Measurements from ENCODE around the gene XNDC1N. TPM values are rescaled to one million over a fixed set of nuclear protein-coding genes. Genes with fewer than 3 reads are reported as not detected.
A peak's percentile ranks its signal among the peaks of the same experiment; 100 is the strongest.

XNDC1N gene, protein sequence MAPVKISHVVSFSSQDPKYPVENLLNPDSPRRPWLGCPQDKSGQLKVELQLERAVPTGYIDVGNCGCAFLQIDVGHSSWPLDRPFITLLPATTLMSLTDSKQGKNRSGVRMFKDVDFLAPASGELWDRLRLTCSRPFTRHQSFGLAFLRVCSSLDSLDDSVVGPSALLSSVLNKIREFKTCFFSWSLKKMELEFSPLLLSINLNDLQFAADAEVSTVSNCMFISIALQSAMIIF
- total RNA-seq (2011; cell fraction: chromatin; rRNA removed; ENCODE audit: low replicate concordance): 66.4 and 79.0 TPM in 2 replicates
- 40.9 and 41.0 TPM in 2 replicates for total RNA-seq (2011; cell fraction: nucleolus; rRNA removed)
- 48.5 and 50.4 TPM in 2 replicates for total RNA-seq (2011; cell fraction: nucleoplasm; rRNA removed)
- 6.8 and 8.2 TPM in 2 replicates for total RNA-seq (2014; rRNA removed)
- 9.8 and 11.0 TPM in 2 replicates for total RNA-seq (2014; rRNA removed; fragmentation: Illumina TruSeq; extraction: Trizol)
- total RNA-seq (2015; rRNA removed; fragmentation: Illumina TruSeq; extraction: Trizol): 7.7 and 11.4 TPM in 2 replicates
- total RNA-seq (2021): 7.8 and 9.5 TPM in 2 replicates
- polyA plus RNA-seq (2011; rRNA removed): 9.7 and 10.2 TPM in 2 replicates
- 5.2 and 8.8 TPM in 2 replicates for polyA plus RNA-seq (2011; cell fraction: cytosol; rRNA removed)
- polyA plus RNA-seq (2011; cell fraction: nucleus; rRNA removed): 22.9 and 23.3 TPM in 2 replicates
- polyA plus RNA-seq (2012): 5.6 and 6.2 TPM in 2 replicates
- 6.4 and 6.8 TPM in 2 replicates for polyA plus RNA-seq (2014; fragmentation: Illumina TruSeq; extraction: Trizol)
- polyA plus RNA-seq (2014; fragmentation: Nextera tagmentation; extraction: Ambion mirVana): 10 to 100 TPM in 1 of 2 experiments, 1 to 10 TPM in 1; 9.7 to 11.3 TPM
- 11.1 and 11.5 TPM in 2 replicates for polyA plus RNA-seq (2014; rRNA removed)
- polyA minus RNA-seq (2011; rRNA and poly(A)+ RNA removed): 20.9 and 21.6 TPM in 2 replicates
- 2.3 and 6.0 TPM in 2 replicates for polyA minus RNA-seq (2011; cell fraction: cytosol; rRNA and poly(A)+ RNA removed)
- 41.5 and 55.6 TPM in 2 replicates for polyA minus RNA-seq (2011; cell fraction: nucleus; rRNA and poly(A)+ RNA removed)
- percentile 59 among the genes with signal in this experiment for Bru-seq, nascent RNA
- percentile 59 among the genes with signal in this experiment for BruChase-seq, experiment 1, labeled RNA remaining after a 2-hour chase
- percentile 60 among the genes with signal in this experiment for BruChase-seq, experiment 2, labeled RNA remaining after a 6-hour chase
- long read RNA-seq, experiment 1, partial matches to known transcripts: 0 of 16 reads
- long read RNA-seq, experiment 1, other reads (novel, unspliced or antisense): 14 of 16 reads
- long read RNA-seq, experiment 2: 0 reads
- long read RNA-seq, experiment 3, partial matches to known transcripts: 0 of 4 reads
- long read RNA-seq, experiment 3, other reads (novel, unspliced or antisense): 4 of 4 reads

DNA sequence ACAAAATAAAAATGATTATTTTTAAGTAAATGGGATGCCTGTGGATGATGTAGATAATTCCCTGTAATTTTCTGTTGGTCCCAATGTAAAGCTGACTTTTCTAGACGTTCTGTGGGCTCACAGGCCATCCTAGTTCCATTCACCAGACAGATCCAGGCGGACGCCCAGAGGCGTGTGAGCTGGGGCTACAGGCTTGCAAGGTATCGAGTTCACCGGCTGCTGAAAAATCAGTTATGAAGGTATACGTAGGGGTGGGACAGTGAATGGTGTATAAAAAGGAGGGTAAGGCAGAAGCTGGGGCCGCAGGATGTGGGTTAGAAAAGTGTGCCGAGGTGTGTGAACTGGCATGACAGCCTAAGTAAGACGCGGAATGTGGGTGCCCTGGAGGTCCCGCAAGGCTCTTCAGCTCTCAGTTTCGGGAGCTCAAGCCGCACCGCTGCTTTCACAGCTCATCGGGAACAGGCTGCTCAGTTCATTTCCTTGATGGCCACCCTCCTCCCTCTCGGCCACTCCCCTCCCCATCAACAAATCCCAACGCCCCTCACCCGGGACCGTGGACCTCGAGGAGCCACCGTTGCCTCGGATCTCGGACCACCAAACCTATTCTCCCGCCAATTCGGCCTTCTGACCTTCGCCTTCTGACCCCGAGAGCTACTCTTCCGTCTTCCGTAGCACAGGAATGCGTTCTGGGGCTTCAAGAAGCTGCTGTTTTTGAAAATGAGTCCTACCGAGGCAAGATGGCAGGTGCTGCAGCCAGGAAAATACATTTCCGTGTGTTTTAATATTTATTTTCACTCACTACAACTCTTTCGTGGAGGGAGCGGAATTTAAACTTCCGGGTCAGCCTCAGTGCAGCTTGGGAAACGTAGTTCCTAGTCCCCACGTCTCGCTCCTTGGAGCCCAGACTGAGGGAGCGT is at the start of gene XNDC1N:
TSS of gene XNDC1N (minus strand) at position 775 of the 917 bp plus-strand sequence. CDS start 5,241 bp downstream, outside the sequence.
- POLR2A ChIA-PET: interaction anchor here (0.6 to 6.9 kb wide), 13 partner anchors 8 to 316 kb away, joined by 3 to 55 read pairs (median 3); partner anchors contain the start of gene ANAPC15
- under 1% methylated on average over 40 of the region's 40 CpGs for WGBS (ENCODE audit: insufficient coverage, low coverage, missing lambda C conversion rate)
- FAIRE-seq: peak; percentile 94
- Histone ChIP-seq H3K36me3 (ENCODE audit: control insufficient read depth, insufficient read depth, low read length) (peaks cover 19% of the 10 kb centered on the region; the same call in 2 of the 3 replicates), H3K27me3 (ENCODE audit: control insufficient read depth in 2 of 2, insufficient read depth in 2 of 2, low read length in 2 of 2) (no peaks in the 10 kb centered on the region), H3K4me2 (ENCODE audit: insufficient read depth, low read length) (peak within 1 kb of the TSS; percentile 82), H4K20me1 (replicated peaks; ENCODE audit: control insufficient read depth, insufficient read depth, low read length) (0 out of 2 replicates have a peak, but pooled peaks cover 9% of the 10 kb centered on the region), H3K9ac (ENCODE audit: insufficient read depth in 1 of 2, low read depth in 2 of 2, low read length in 2 of 2) (peak within 1 kb of the TSS; percentile 97), H3K79me2 (ENCODE audit: control insufficient read depth, insufficient read depth, low read length) (peaks cover 61% of the 10 kb centered on the region), H3K9me3 (replicated peaks; ENCODE audit: control insufficient read depth, insufficient read depth, low read depth, low read length) (no peaks in the 10 kb centered on the region), H3K4me3 (peak within 1 kb of the TSS; percentile 53), H3K27ac (ENCODE audit: extremely low read depth, low read depth, low read length) (peak within 1 kb of the TSS; percentile 99), H3K9me1 (ENCODE audit: control insufficient read depth, insufficient read depth, low read length) (no peaks in the 10 kb centered on the region), H3K4me1 (replicated peaks in 1 of 2; ENCODE audit: control insufficient read depth in 2 of 2, insufficient read depth in 2 of 2, low read length in 2 of 2) (peaks cover 6 to 10% of the 10 kb centered on the region in 2 experiments; a peak in 2 of 5 replicates), H2AFZ (ENCODE audit: low read depth, low read length) (peak within 1 kb of the TSS; percentile 99)
- intact Hi-C loops (cut with micrococcal nuclease): no loop called here
- in situ Hi-C loops (cut with MboI): no loop called here
- peak; percentile 89 for ATAC-seq
- peak; percentile 80 to 90 (median 82) for DNase-seq (ENCODE audit: extremely low read depth in 1 of 4, low spot score in 3 of 4)
- BruUV-seq (replicated peaks): TSS peak; percentile 85
- CTCF ChIA-PET (ENCODE audit: low intra/inter-chr PET ratio): no interaction called here
- TF ChIP-seq KDM4B (IDR thresholded peaks at IDR 0.05; ENCODE audit: borderline replicate concordance in 2 of 2, low read depth in 1 of 2) (peak in 1 of 2 experiments; percentile 88; a peak in 2 of 4 replicates), EHMT2 (IDR thresholded peaks at IDR 0.05) (0 out of 2 replicates have a peak, but pooled peaks have one; percentile 13), BACH1 (tag; IDR thresholded peaks at IDR 0.05) (no peak), BDP1 (IDR thresholded peaks at IDR 0.05; ENCODE audit: insufficient read depth, insufficient read length) (no peak), NR4A1 (CRISPR knock-in tag; IDR thresholded peaks at IDR 0.05) (no peak), NR4A1 (tag; IDR thresholded peaks at IDR 0.05) (0 out of 2 replicates have a peak, but pooled peaks have one; percentile 56), MTA3 (IDR thresholded peaks at IDR 0.05; ENCODE audit: borderline replicate concordance) (0 out of 2 replicates have a peak, but pooled peaks have one; percentile 25), RBBP5 (IDR thresholded peaks at IDR 0.05; ENCODE audit: borderline replicate concordance, insufficient read depth, low read length, poor library complexity, severe bottlenecking) (peak; percentile 86), KLF6 (CRISPR knock-in tag; IDR thresholded peaks at IDR 0.05; ENCODE audit: borderline replicate concordance) (no peak), TAF7 (tag; IDR thresholded peaks at IDR 0.05) (peak; percentile 64), SNIP1 (IDR thresholded peaks at IDR 0.05; ENCODE audit: low read depth) (no peak), RAD51 (IDR thresholded peaks at IDR 0.05; ENCODE audit: borderline replicate concordance, low read depth) (no peak)
- TF ChIP-seq, protein P1, sequence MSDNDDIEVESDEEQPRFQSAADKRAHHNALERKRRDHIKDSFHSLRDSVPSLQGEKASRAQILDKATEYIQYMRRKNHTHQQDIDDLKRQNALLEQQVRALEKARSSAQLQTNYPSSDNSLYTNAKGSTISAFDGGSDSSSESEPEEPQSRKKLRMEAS (CRISPR knock-in tag; IDR thresholded peaks at IDR 0.05): peak; percentile 40; the same call in 1 of the 2 replicates
- TF ChIP-seq, protein P2, sequence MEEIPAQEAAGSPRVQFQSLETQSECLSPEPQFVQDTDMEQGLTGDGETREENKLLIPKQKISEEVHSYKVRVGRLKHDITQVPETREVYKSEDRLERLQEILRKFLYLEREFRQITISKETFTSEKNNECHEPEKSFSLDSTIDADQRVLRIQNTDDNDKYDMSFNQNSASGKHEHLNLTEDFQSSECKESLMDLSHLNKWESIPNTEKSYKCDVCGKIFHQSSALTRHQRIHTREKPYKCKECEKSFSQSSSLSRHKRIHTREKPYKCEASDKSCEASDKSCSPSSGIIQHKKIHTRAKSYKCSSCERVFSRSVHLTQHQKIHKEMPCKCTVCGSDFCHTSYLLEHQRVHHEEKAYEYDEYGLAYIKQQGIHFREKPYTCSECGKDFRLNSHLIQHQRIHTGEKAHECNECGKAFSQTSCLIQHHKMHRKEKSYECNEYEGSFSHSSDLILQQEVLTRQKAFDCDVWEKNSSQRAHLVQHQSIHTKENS (CRISPR knock-in tag; IDR thresholded peaks at IDR 0.05): no peak
